ENCODE measurements around the gene GET4. TPM values are rescaled to one million over a fixed set of nuclear protein-coding genes. Genes with fewer than 3 reads are reported as not detected.

The GET4 gene
- total RNA-seq, 1 donor: 17.7 TPM

GRCh38 chr7:877312-878232, 1.2 kb downstream of the GET4 start:
- Histone ChIP-seq H3K27me3 (ENCODE audit: insufficient read depth, low read length) (no peaks in the 10 kb centered on the region), H3K4me3 (ENCODE audit: insufficient read depth, low read length) (peak overlapping the region; percentile 92), H3K4me1 (ENCODE audit: insufficient read depth, low read length) (peaks cover 10% of the 10 kb centered on the region), H3K27ac (ENCODE audit: low read depth, low read length) (peak overlapping the region; percentile 58), H3K9me3 (ENCODE audit: low read depth, low read length) (no peaks in the 10 kb centered on the region), H3K4me2 (ENCODE audit: insufficient read depth, low read length) (peak overlapping the region; percentile 87), H4K20me1 (ENCODE audit: insufficient read depth, low read length) (peaks cover 31% of the 10 kb centered on the region), H3K79me2 (ENCODE audit: insufficient read depth, low read length) (peaks cover 58% of the 10 kb centered on the region), H2AFZ (ENCODE audit: low read length) (no peak overlapping the region), H3K36me3 (ENCODE audit: insufficient read depth, low read length) (peaks cover 21% of the 10 kb centered on the region)
- peak; percentile 85 for DNase-seq (ENCODE audit: insufficient read length, low spot score, missing footprints)
- TF ChIP-seq CTCF (IDR thresholded peaks at IDR 0.05; ENCODE audit: extremely low read depth, low read depth, low read length): no peak

- Histone ChIP-seq H3K4me3 (ENCODE audit: insufficient read depth, low read length) (no peak overlapping the region), H3K79me2 (ENCODE audit: insufficient read depth, low read length) (peaks cover 73% of the 10 kb centered on the region), H2AFZ (ENCODE audit: low read length) (no peak overlapping the region), H3K27me3 (ENCODE audit: insufficient read depth, low read length) (no peaks in the 10 kb centered on the region), H3K4me2 (ENCODE audit: insufficient read depth, low read length) (no peak overlapping the region), H3K36me3 (ENCODE audit: insufficient read depth, low read length) (peaks cover 8% of the 10 kb centered on the region), H3K27ac (ENCODE audit: low read depth, low read length) (no peak overlapping the region), H4K20me1 (ENCODE audit: insufficient read depth, low read length) (peaks cover 44% of the 10 kb centered on the region), H3K9me3 (ENCODE audit: low read depth, low read length) (no peaks in the 10 kb centered on the region), H3K4me1 (ENCODE audit: insufficient read depth, low read length) (peaks cover 10% of the 10 kb centered on the region)
- DNase-seq (ENCODE audit: insufficient read length, low spot score, missing footprints): no peak
- no peak for TF ChIP-seq CTCF (IDR thresholded peaks at IDR 0.05; ENCODE audit: extremely low read depth, low read depth, low read length)
These were observed 2.7 kb downstream of the GET4 start for GRCh38 chr7:879093-879492.

- Histone ChIP-seq H3K4me1 (ENCODE audit: insufficient read depth, low read length) (peaks cover 10% of the 10 kb centered on the region), H2AFZ (ENCODE audit: low read length) (no peak overlapping the region), H3K4me3 (ENCODE audit: insufficient read depth, low read length) (no peak overlapping the region), H3K9me3 (ENCODE audit: low read depth, low read length) (no peaks in the 10 kb centered on the region), H3K79me2 (ENCODE audit: insufficient read depth, low read length) (peaks cover 79% of the 10 kb centered on the region), H4K20me1 (ENCODE audit: insufficient read depth, low read length) (peaks cover 50% of the 10 kb centered on the region), H3K27ac (ENCODE audit: low read depth, low read length) (no peak overlapping the region), H3K4me2 (ENCODE audit: insufficient read depth, low read length) (no peak overlapping the region), H3K27me3 (ENCODE audit: insufficient read depth, low read length) (no peaks in the 10 kb centered on the region), H3K36me3 (ENCODE audit: insufficient read depth, low read length) (peaks cover 7% of the 10 kb centered on the region)
- TF ChIP-seq CTCF (IDR thresholded peaks at IDR 0.05; ENCODE audit: extremely low read depth, low read depth, low read length): no peak
- peak; percentile 85 for DNase-seq (ENCODE audit: insufficient read length, low spot score, missing footprints)
These were observed 3.4 kb downstream of the GET4 start for GRCh38 chr7:879706-880105.

- DNase-seq (ENCODE audit: insufficient read length, low spot score, missing footprints): no peak
- TF ChIP-seq CTCF (IDR thresholded peaks at IDR 0.05; ENCODE audit: extremely low read depth, low read depth, low read length): no peak
- peaks cover 87% of the 10 kb centered on the region for H3K79me2 ChIP-seq (ENCODE audit: insufficient read depth, low read length)
- H3K9me3 ChIP-seq (ENCODE audit: low read depth, low read length): no peaks in the 10 kb centered on the region
- H3K4me3 ChIP-seq (ENCODE audit: insufficient read depth, low read length): no peak overlapping the region
- H3K4me1 ChIP-seq (ENCODE audit: insufficient read depth, low read length): peaks cover 10% of the 10 kb centered on the region
- H3K27ac ChIP-seq (ENCODE audit: low read depth, low read length): no peak overlapping the region
- no peak overlapping the region for H3K4me2 ChIP-seq (ENCODE audit: insufficient read depth, low read length)
- no peaks in the 10 kb centered on the region for H3K27me3 ChIP-seq (ENCODE audit: insufficient read depth, low read length)
- peaks cover 58% of the 10 kb centered on the region for H4K20me1 ChIP-seq (ENCODE audit: insufficient read depth, low read length)
- H3K36me3 ChIP-seq (ENCODE audit: insufficient read depth, low read length): peaks cover under 1% of the 10 kb centered on the region
- H2AFZ ChIP-seq (ENCODE audit: low read length): no peak overlapping the region
These were observed 4.1 kb downstream of the GET4 start for GRCh38 chr7:880450-880849.

Measured in osteoblast (primary cell).